Measurements from ENCODE around the gene PHRF1. TPM values are rescaled to one million over a fixed set of nuclear protein-coding genes. Genes with fewer than 3 reads are reported as not detected.

The PHRF1 gene
- total RNA-seq, 2 donors from 2014 or later: 20.8 to 55.2 TPM

DNA sequence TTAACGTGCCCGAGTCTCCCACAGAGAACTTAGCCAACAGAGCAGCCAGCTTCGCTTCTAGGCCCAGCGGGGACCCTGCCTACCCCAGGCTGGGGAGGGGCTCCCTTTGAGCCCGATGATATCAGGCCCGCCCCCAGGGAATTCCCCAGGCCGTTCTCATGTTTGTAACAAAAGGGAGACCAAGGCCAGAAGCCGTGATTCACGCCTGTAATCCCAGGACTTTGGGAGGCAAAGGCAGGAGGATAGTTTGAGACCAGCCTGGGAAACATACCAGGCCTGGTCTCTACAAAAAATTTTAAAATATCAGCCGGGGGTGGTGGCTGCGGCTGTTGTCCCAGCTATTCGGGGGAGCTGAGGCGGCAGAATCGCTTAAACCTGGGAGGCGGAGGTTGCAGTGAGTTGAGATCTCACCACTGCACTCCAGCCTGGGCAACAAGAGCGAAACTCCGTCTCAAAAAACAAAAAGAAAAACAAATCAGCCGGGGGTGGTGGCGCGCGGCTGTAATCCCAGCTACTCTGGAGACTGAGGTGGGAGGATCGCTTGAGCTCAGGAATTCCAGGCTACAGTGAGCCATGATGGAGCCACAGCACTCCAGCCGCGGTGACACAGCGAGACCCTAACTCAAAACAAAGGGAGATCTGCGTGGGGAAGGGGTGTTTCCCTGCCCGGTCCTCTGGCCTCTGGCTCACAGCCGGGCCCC is 62.5 kb downstream of the PHRF1 start:
- Histone ChIP-seq H3K4me3 (no peak overlapping the region), H3K4me1 (replicated peaks) (no peaks in the 10 kb centered on the region), H3K27ac (no peak overlapping the region), H3K9me3 (no peaks in the 10 kb centered on the region), H3K36me3 (no peaks in the 10 kb centered on the region), H3K27me3 (replicated peaks; ENCODE audit: insufficient read depth) (no peaks in the 10 kb centered on the region)
- intact Hi-C loops (cut with DNase I): no loop called here
- DNase-seq (ENCODE audit: low spot score): no peak
- no peak for TF ChIP-seq POLR2AphosphoS5 (IDR thresholded peaks at IDR 0.05)
- TF ChIP-seq POLR2A (IDR thresholded peaks at IDR 0.05): no peak
- TF ChIP-seq, protein P1, sequence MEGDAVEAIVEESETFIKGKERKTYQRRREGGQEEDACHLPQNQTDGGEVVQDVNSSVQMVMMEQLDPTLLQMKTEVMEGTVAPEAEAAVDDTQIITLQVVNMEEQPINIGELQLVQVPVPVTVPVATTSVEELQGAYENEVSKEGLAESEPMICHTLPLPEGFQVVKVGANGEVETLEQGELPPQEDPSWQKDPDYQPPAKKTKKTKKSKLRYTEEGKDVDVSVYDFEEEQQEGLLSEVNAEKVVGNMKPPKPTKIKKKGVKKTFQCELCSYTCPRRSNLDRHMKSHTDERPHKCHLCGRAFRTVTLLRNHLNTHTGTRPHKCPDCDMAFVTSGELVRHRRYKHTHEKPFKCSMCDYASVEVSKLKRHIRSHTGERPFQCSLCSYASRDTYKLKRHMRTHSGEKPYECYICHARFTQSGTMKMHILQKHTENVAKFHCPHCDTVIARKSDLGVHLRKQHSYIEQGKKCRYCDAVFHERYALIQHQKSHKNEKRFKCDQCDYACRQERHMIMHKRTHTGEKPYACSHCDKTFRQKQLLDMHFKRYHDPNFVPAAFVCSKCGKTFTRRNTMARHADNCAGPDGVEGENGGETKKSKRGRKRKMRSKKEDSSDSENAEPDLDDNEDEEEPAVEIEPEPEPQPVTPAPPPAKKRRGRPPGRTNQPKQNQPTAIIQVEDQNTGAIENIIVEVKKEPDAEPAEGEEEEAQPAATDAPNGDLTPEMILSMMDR (IDR thresholded peaks at IDR 0.05): no peak
- 84% methylated on average over 28 of the region's 28 CpGs for WGBS

DNA sequence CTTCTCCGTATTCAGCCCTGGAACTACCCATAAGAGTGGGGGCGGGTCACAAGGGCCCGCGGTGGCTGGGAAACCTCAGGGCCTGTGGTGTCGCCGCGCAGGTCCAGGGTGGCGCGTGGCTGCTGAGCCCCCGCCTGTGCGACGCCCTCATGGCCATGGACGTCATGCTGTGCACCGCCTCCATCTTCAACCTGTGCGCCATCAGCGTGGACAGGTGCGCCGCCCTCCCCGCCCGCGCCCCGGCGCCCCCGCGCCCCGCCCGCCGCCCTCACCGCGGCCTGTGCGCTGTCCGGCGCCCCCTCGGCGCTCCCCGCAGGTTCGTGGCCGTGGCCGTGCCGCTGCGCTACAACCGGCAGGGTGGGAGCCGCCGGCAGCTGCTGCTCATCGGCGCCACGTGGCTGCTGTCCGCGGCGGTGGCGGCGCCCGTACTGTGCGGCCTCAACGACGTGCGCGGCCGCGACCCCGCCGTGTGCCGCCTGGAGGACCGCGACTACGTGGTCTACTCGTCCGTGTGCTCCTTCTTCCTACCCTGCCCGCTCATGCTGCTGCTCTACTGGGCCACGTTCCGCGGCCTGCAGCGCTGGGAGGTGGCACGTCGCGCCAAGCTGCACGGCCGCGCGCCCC is 63.2 kb downstream of the PHRF1 start:
- Histone ChIP-seq H3K4me1 (replicated peaks) (no peaks in the 10 kb centered on the region), H3K27ac (no peak overlapping the region), H3K27me3 (replicated peaks; ENCODE audit: insufficient read depth) (no peaks in the 10 kb centered on the region), H3K9me3 (no peaks in the 10 kb centered on the region), H3K4me3 (no peak overlapping the region), H3K36me3 (peaks cover 0 to 3% of the 10 kb centered on the region in 2 donors)
- no peak for DNase-seq (ENCODE audit: low spot score)
- intact Hi-C loops (cut with DNase I): no loop called here
- TF ChIP-seq, protein P1 (IDR thresholded peaks at IDR 0.05): no peak
- TF ChIP-seq POLR2AphosphoS5 (IDR thresholded peaks at IDR 0.05) (no peak), POLR2A (IDR thresholded peaks at IDR 0.05) (no peak)
- WGBS: 54% methylated on average over 55 of the region's 80 CpGs

DNA sequence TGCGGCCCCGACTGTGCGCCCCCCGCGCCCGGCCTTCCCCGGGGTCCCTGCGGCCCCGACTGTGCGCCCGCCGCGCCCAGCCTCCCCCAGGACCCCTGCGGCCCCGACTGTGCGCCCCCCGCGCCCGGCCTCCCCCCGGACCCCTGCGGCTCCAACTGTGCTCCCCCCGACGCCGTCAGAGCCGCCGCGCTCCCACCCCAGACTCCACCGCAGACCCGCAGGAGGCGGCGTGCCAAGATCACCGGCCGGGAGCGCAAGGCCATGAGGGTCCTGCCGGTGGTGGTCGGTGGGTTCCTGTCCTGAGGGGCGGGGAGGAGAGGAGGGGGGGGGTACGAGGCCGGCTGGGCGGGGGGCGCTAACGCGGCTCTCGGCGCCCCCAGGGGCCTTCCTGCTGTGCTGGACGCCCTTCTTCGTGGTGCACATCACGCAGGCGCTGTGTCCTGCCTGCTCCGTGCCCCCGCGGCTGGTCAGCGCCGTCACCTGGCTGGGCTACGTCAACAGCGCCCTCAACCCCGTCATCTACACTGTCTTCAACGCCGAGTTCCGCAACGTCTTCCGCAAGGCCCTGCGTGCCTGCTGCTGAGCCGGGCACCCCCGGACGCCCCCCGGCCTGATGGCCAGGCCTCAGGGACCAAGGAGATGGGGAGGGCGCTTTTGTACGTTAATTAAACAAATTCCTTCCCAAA is 63.9 kb downstream of the PHRF1 start:
- no peak overlapping the region for H3K27ac ChIP-seq
- intact Hi-C loops (cut with DNase I): no loop called here
- H3K36me3 ChIP-seq: peaks cover 0 to 3% of the 10 kb centered on the region in 2 donors
- WGBS: 62% methylated on average over 46 of the region's 69 CpGs
- no peak overlapping the region for H3K4me3 ChIP-seq
- no peaks in the 10 kb centered on the region for H3K4me1 ChIP-seq (replicated peaks)
- DNase-seq (ENCODE audit: low spot score): no peak
- H3K27me3 ChIP-seq (replicated peaks; ENCODE audit: insufficient read depth): no peaks in the 10 kb centered on the region
- TF ChIP-seq POLR2A (IDR thresholded peaks at IDR 0.05): no peak
- TF ChIP-seq, protein P1 (IDR thresholded peaks at IDR 0.05): no peak
- TF ChIP-seq POLR2AphosphoS5 (IDR thresholded peaks at IDR 0.05): no peak
- no peaks in the 10 kb centered on the region for H3K9me3 ChIP-seq

DNA sequence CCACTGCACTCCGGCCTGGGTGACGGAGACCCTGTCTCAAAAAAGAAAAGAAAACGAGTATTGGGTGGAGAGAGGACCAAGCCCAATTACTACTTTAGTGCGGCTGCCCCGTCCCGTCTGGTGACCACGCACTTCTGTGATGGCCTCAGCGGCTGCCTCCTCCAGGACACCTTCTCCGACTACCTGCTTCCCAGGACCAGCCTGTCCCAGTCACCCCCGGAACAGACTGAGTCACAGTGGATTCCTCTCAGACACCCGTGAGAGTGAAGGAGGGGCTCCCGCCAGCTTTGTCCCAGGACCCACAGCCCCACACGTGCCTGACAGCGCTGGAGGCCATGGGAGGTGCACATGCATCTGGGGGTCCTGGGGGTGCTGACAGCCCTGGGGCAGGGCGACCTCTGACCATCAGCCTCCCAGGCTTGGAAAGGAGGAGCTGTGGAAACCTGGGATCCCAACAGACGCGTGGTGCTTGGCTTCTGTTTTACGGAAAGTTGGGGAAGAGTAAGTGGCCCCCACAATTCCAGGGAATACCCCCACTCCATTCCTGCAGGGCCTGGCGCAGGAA is 65.6 kb downstream of the PHRF1 start:
- H3K36me3 ChIP-seq: peaks cover 0 to 3% of the 10 kb centered on the region in 2 donors
- H3K27me3 ChIP-seq (replicated peaks; ENCODE audit: insufficient read depth): no peaks in the 10 kb centered on the region
- intact Hi-C loops (cut with DNase I): no loop called here
- H3K4me1 ChIP-seq (replicated peaks): no peaks in the 10 kb centered on the region
- no peak for DNase-seq (ENCODE audit: low spot score)
- TF ChIP-seq POLR2A (IDR thresholded peaks at IDR 0.05) (no peak), POLR2AphosphoS5 (IDR thresholded peaks at IDR 0.05) (no peak)
- TF ChIP-seq, protein P1 (IDR thresholded peaks at IDR 0.05): no peak
- no peak overlapping the region for H3K4me3 ChIP-seq
- no peaks in the 10 kb centered on the region for H3K9me3 ChIP-seq
- H3K27ac ChIP-seq: no peak overlapping the region
- WGBS: 91% methylated on average over 18 of the region's 19 CpGs

All from prostate gland (tissue), 2 donors.